ENCODE data around the gene PLCXD3.

- TF ChIP-seq ZIC2 (tag by site-specific recombination; IDR thresholded peaks at IDR 0.05) (no peak), ZSCAN23 (tag by site-specific recombination; IDR thresholded peaks at IDR 0.05) (no peak), ZNF19 (tag by site-specific recombination; IDR thresholded peaks at IDR 0.05; ENCODE audit: low read depth) (no peak), ZBTB17 (tag by site-specific recombination; IDR thresholded peaks at IDR 0.05) (no peak), MZF1 (tag by site-specific recombination; IDR thresholded peaks at IDR 0.05; ENCODE audit: borderline replicate concordance) (no peak), RBAK (tag by site-specific recombination; IDR thresholded peaks at IDR 0.05) (no peak), ZBTB11 (tag by site-specific recombination; conservative IDR thresholded peaks at IDR 0.05; ENCODE audit: low read depth) (no peak), ZNF211 (tag by site-specific recombination; IDR thresholded peaks at IDR 0.05; ENCODE audit: low read depth) (no peak), ZNF23 (tag by site-specific recombination; IDR thresholded peaks at IDR 0.05; ENCODE audit: borderline replicate concordance) (no peak), TCF7L2 (IDR thresholded peaks at IDR 0.05; ENCODE audit: borderline replicate concordance, low read depth, low read length) (no peak), ZNF280D (tag by site-specific recombination; IDR thresholded peaks at IDR 0.05) (no peak)
- TF ChIP-seq, protein P1, sequence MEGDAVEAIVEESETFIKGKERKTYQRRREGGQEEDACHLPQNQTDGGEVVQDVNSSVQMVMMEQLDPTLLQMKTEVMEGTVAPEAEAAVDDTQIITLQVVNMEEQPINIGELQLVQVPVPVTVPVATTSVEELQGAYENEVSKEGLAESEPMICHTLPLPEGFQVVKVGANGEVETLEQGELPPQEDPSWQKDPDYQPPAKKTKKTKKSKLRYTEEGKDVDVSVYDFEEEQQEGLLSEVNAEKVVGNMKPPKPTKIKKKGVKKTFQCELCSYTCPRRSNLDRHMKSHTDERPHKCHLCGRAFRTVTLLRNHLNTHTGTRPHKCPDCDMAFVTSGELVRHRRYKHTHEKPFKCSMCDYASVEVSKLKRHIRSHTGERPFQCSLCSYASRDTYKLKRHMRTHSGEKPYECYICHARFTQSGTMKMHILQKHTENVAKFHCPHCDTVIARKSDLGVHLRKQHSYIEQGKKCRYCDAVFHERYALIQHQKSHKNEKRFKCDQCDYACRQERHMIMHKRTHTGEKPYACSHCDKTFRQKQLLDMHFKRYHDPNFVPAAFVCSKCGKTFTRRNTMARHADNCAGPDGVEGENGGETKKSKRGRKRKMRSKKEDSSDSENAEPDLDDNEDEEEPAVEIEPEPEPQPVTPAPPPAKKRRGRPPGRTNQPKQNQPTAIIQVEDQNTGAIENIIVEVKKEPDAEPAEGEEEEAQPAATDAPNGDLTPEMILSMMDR (tag by site-specific recombination; IDR thresholded peaks at IDR 0.05) = no peak
These were observed 92.0 kb downstream of the PLCXD3 start for GRCh38 chr5:41418220-41419031.

Measured in HEK293 (cell line).